Stimulated activated CD4-positive, alpha-beta T cell treated with anti-CD3 and anti-CD28 coated beads, Interleukin-1b, Interleukin-23, amount 100 ng/mL, for 24 hours (primary cell): ENCODE measurements around the gene ADARB2.

Experiments
- DNase-seq, 4 experiments: peaks; one replicate each; pipeline ENCODE4 v3.0.0-alpha.2; 2020; ENCODE audit warnings: low read depth in 4 of 4, low spot score in 1 of 4

The ADARB2 gene

DNA sequence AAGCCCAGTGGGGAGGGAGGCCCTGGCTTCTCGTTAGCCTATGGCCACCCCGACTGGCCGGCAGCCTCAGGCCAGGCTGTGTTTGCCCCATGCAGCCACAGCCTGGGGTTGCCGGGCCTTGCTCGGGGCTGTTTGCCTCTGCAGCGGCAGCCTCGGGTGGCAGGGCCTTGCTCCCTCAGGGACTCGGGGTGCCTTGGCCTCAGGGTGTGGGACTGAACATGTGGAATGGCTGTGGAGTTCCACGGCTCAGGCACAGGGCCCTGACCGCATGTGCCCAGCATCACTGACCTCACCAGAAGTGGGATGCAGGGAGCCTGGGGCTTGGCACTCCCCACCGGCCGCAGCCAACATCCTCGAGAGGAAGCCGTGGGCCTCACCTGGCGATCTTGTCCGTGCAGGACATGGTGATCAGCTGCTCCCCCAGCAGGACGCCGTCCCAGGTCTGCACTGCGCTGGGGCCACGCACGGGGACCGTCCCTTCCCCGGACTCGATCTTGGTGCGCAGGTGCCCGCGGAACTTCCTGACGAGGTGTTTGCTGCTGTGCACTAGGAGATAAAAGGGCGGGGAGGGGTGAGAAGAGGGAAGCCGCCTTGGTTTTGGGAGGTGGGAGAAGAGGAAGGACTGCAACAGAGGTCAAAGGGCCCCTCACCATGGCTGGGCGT is 520.6 kb downstream of the ADARB2 start:
- no peak for DNase-seq

- DNase-seq, result no peak
Measured at GRCh38 chr10:1215862-1216573, 521.3 kb downstream of the ADARB2 start.

- DNase-seq, result no peak
Measured at GRCh38 chr10:1214882-1215540, 522.3 kb downstream of the ADARB2 start.

GRCh38 chr10:1214071-1214675 is 523.2 kb downstream of the ADARB2 start:
- no peak for DNase-seq

GRCh38 chr10:1213252-1214070 is 523.9 kb downstream of the ADARB2 start:
- DNase-seq, result no peak

GRCh38 chr10:1212571-1213141 is 524.7 kb downstream of the ADARB2 start:
- DNase-seq, result no peak

DNA sequence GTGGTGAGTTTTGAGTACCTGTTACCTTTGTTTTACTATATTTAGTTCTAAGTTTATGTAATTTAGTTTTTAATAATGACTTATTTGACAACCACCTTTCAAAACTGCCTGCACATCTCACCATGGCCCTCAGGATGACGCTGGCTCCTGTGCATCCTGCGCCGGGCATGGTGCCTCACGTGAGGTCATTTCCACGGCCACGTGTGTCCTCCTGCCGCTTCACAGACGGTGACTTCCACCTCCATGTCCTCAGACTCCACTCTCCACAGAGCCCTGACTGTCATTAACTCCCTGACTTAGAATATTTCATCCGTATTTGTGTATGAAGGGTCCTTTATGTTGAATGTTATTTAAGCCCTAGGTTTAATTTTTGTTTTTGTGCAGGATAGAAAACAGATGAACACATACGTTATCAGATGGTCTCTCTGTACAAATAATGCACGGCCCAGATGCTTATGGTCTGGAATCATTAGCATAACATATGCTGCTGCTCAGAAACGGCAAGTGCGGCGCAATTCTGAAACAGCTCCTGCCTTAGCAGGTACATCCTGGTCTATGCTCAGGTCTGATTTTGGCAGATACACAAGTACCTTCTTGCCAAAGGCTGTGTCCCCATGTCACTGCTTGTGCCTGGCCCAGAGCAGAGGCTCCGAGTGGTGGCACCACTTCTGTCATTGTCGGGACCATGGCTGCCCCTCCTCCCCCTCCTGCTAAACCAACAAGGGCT is 525.3 kb downstream of the ADARB2 start:
- no peak for DNase-seq

DNA sequence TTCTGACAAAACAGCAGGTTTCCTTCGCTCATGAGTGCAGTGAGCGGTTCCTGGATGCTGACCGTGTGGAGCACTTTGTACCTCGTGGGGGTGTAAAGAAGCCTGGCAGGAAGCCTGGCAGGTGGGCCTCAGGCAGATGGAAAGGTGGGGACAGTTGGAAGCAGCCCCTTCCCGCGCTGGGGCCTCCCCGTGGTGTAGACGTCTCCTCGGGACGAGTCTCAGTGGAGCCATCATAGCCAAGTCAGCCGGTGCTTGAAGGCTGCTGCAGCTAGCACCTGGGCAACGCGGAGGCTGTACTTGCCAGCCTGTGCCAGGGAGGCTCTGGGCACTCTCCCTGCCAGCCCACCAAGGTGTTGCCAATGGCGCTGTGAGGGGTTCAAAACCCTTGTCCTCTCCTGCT is 526.7 kb downstream of the ADARB2 start:
- DNase-seq, result no peak

- no peak for DNase-seq
Measured at GRCh38 chr10:1209355-1209979, 527.9 kb downstream of the ADARB2 start.

DNA sequence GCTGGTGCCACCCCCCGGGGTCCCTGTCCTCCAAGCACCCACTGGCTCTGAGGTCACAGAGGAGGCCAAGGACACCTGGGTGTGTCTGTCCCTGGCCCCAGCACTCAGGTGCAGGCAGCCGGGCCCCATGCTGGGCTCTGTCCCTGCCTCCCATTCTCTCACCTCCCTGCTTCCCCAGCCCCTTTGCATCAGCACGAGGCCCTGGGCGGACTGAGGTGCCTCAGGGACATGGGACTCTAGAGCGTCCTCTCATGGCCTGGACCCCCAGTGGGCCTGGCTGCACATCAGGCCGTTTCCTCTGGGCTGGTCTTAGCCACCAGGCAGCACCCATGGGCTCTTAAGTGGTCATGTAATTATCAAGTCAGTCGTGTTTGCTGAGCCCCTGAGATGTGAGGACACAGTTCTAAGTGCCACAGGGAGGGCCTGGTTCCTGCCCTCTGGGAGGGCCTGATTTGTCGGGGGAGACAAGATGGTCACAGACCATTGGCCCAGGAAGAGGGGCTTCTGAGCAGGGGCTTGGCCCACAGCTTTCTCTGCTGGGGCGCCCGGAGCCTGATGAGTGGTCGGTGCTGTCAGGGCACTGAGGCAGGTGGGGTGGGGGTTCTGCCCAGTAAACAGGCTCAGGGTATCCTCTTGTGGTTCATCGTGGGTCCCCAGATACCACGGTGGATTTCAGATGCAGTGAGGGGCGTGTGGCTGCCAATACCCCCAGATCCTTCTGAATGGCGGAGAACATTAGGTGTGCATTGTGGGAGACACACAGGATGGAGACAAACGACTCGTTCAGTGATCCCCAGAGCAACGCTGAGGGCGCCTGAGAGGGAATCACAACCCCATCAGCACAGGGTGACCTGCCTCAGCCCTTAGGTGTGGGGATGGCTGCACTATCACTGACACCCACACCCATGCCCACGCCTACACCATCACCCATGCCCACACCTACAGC is 528.7 kb downstream of the ADARB2 start:
- no peak for DNase-seq

GRCh38 chr10:1206601-1207000 is 530.7 kb downstream of the ADARB2 start:
- no peak for DNase-seq

GRCh38 chr10:1206101-1206500 is 531.2 kb downstream of the ADARB2 start:
- no peak for DNase-seq

DNA sequence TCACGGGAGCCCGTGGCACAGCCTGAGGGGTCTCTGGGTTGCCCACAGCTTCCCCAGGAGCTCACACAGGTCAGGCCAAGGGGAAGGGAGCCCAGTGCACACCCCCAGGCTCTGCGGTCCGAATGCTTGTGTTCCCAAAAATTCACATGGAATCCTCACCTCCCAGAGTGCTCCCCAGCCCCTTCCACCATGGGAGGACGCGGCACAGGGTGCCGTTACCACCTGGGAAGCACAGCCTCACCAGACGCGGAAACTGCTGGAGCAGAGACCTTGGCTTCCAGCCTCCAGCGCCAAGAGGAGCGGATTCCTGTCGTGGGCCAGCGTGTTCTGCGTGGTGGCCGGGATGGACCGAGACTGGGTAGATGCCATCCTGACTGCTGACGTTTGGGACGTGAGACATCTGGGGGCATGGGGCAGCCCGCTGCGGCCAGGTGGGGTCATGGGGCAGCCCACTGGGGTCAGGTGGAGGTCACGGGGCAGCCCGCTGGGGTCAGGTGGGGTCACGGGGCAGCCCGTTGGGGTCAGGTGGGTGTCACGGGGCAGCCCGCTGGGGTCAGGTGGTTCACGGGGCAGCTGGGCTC is 531.8 kb downstream of the ADARB2 start:
- no peak for DNase-seq

DNA sequence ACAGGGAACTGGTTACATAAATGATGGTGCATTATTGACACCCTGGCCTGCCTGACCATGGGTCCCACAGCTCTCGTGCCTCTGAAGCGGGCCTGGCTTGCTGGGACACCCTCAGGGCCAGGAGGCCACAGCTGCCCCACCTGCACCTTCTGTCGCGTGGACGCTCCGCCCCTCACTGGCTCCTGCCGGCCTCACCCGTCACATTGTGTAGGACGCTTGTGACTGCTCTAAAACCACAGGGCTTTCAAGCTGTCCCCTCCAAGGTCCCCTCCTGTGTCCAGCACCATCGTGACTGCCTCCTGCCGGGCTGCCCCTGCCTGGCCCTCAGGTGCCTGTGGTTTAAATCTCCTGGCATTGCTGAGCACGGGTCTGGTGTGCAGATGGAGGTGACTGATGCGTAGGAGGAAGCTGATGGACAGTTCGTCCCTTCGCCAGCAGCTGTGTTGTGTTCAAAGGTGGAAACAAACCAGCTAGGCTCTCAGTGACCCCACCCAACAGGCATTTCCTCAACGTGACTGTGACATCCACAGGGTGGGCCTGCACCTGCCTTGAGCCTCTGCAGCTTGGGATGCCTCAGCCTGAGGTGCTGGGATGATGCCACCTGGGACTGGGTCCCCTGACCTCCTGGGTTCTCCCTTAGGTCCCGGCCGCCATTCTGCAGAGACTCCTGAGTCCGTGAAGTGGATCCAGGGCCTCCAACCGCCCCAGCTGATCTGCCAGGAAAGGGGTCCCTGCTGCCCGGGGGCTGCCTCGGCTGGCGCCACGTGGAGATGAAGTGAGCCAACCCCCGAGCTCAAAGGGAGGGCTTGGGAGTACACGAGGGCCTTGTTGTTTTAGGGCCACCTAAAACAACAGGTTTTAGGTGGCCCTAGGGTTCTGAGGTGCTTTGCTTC is 532.6 kb downstream of the ADARB2 start:
- no peak for DNase-seq

GRCh38 chr10:1203704-1204103 is 533.6 kb downstream of the ADARB2 start:
- no peak for DNase-seq

GRCh38 chr10:1203216-1203615 is 534.1 kb downstream of the ADARB2 start:
- no peak for DNase-seq

GRCh38 chr10:1202343-1202742 is 535.0 kb downstream of the ADARB2 start:
- DNase-seq, result no peak
